ENCODE results near the gene NEURL3. TPM values are rescaled to one million over a fixed set of nuclear protein-coding genes. Genes with fewer than 3 reads are reported as not detected.
A peak's percentile ranks its signal among the peaks of the same experiment; 100 is the strongest.

Gene NEURL3
- polyA plus RNA-seq, 3 donors from 2014 or later: not detected

- peak within 1 kb of the TSS; percentile 87 to 99 (median 94) for H3K4me3 Mint-ChIP-seq
- H3K9me3 Mint-ChIP-seq: no peaks in the 10 kb centered on the region
- peaks cover 51 to 55% of the 10 kb centered on the region in 2 donors for H3K4me1 Mint-ChIP-seq
- peak within 1 kb of the TSS; percentile 86 to 99 (median 96) for H3K27ac Mint-ChIP-seq
- H3K27me3 Mint-ChIP-seq (ENCODE audit: low read depth in 3 of 3): peaks cover 24 to 34% (median 33%) of the 10 kb centered on the region in 3 donors
- peak; percentile 85 to 88 (median 86) for DNase-seq
- no peaks in the 10 kb centered on the region for H3K36me3 Mint-ChIP-seq
These were observed 31.4 kb upstream of the NEURL3 start, which contains the start of gene ARID5A for GRCh38 chr2:96536445-96537065. Gene ARID5A (plus strand): TSS chr2:96536752. CDS start chr2:96536827, 75 bp downstream.

- Mint-ChIP-seq H3K27me3 (ENCODE audit: low read depth in 3 of 3) (peaks cover 24 to 34% (median 34%) of the 10 kb centered on the region in 3 donors), H3K27ac (peak overlapping the region in 1 of 6 donors; percentile 71), H3K4me1 (peaks cover 45 to 52% of the 10 kb centered on the region in 2 donors), H3K4me3 (no peak overlapping the region), H3K9me3 (no peaks in the 10 kb centered on the region), H3K36me3 (no peaks in the 10 kb centered on the region)
- no peak for DNase-seq
These were observed 30.2 kb upstream of the NEURL3 start for GRCh38 chr2:96535331-96535730.

GRCh38 chr2:96534701-96535181, 29.6 kb upstream of the NEURL3 start:
- Mint-ChIP-seq H3K9me3 (no peaks in the 10 kb centered on the region), H3K4me3 (peak overlapping the region in 1 of 5 donors; percentile 37), H3K27ac (peak overlapping the region in 2 of 6 donors; percentile 30 to 57)

GRCh38 chr2:96534141-96534540, 29.0 kb upstream of the NEURL3 start:
- Mint-ChIP-seq H3K36me3 (no peaks in the 10 kb centered on the region), H3K4me3 (no peak overlapping the region), H3K9me3 (no peaks in the 10 kb centered on the region), H3K4me1 (peaks cover 34 to 40% of the 10 kb centered on the region in 2 donors), H3K27ac (peak overlapping the region in 2 of 6 donors; percentile 30 to 62), H3K27me3 (ENCODE audit: low read depth in 3 of 3) (peaks cover 21 to 29% (median 24%) of the 10 kb centered on the region in 3 donors)
- no peak for DNase-seq

More at GRCh38 chr2:96534701-96535181, 29.6 kb upstream of the NEURL3 start:
- peaks cover 24 to 34% (median 28%) of the 10 kb centered on the region in 3 donors for H3K27me3 Mint-ChIP-seq (ENCODE audit: low read depth in 3 of 3)
- no peaks in the 10 kb centered on the region for H3K36me3 Mint-ChIP-seq
- H3K4me1 Mint-ChIP-seq: peaks cover 40 to 46% of the 10 kb centered on the region in 2 donors
- DNase-seq: no peak

GRCh38 chr2:96533292-96534073, 28.3 kb upstream of the NEURL3 start:
- Mint-ChIP-seq H3K9me3 (no peaks in the 10 kb centered on the region), H3K36me3 (no peaks in the 10 kb centered on the region), H3K4me3 (no peak overlapping the region), H3K27me3 (ENCODE audit: low read depth in 3 of 3) (peaks cover 15 to 26% (median 18%) of the 10 kb centered on the region in 3 donors), H3K4me1 (peaks cover 30 to 36% of the 10 kb centered on the region in 2 donors), H3K27ac (no peak overlapping the region)
- DNase-seq: no peak

- no peak for DNase-seq
- Mint-ChIP-seq H3K9me3 (no peaks in the 10 kb centered on the region), H3K4me3 (peak overlapping the region in 1 of 5 donors; percentile 74), H3K36me3 (no peaks in the 10 kb centered on the region), H3K27me3 (ENCODE audit: low read depth in 3 of 3) (peaks cover 8 to 21% (median 11%) of the 10 kb centered on the region in 3 donors), H3K4me1 (peaks cover 34 to 44% of the 10 kb centered on the region in 2 donors), H3K27ac (peak overlapping the region in 5 of 6 donors; percentile 64 to 84 (median 80))
These were observed 27.6 kb upstream of the NEURL3 start for GRCh38 chr2:96532641-96533291.

GRCh38 chr2:96531872-96532505, 26.8 kb upstream of the NEURL3 start:
- peak; percentile 68 to 79 (median 74) for DNase-seq
- no peaks in the 10 kb centered on the region for H3K36me3 Mint-ChIP-seq
- H3K4me3 Mint-ChIP-seq: peak overlapping the region; percentile 69 to 77 (median 71)
- H3K4me1 Mint-ChIP-seq: peaks cover 38 to 48% of the 10 kb centered on the region in 2 donors
- peaks cover 1 to 14% (median 3%) of the 10 kb centered on the region in 3 donors for H3K27me3 Mint-ChIP-seq (ENCODE audit: low read depth in 3 of 3)
- peak overlapping the region in 5 of 6 donors; percentile 64 to 84 (median 80) for H3K27ac Mint-ChIP-seq
- H3K9me3 Mint-ChIP-seq: no peaks in the 10 kb centered on the region

- peak overlapping the region in 2 of 6 donors; percentile 31 to 64 for H3K27ac Mint-ChIP-seq
- peaks cover 0 to 12% (median 3%) of the 10 kb centered on the region in 3 donors for H3K27me3 Mint-ChIP-seq (ENCODE audit: low read depth in 3 of 3)
- no peak for DNase-seq
- H3K4me1 Mint-ChIP-seq: peaks cover 42 to 52% of the 10 kb centered on the region in 2 donors
- no peaks in the 10 kb centered on the region for H3K36me3 Mint-ChIP-seq
- H3K4me3 Mint-ChIP-seq: peak overlapping the region in 1 of 5 donors; percentile 70
- H3K9me3 Mint-ChIP-seq: no peaks in the 10 kb centered on the region
These were observed 26.2 kb upstream of the NEURL3 start for GRCh38 chr2:96531366-96531765.

GRCh38 chr2:96530474-96531357, 25.6 kb upstream of the NEURL3 start:
- no peak for DNase-seq
- peak overlapping the region in 2 of 6 donors; percentile 31 to 45 for H3K27ac Mint-ChIP-seq
- H3K9me3 Mint-ChIP-seq: no peaks in the 10 kb centered on the region
- H3K36me3 Mint-ChIP-seq: no peaks in the 10 kb centered on the region
- peaks cover 2 to 12% (median 3%) of the 10 kb centered on the region in 3 donors for H3K27me3 Mint-ChIP-seq (ENCODE audit: low read depth in 3 of 3)
- H3K4me3 Mint-ChIP-seq: no peak overlapping the region
- peaks cover 37 to 46% of the 10 kb centered on the region in 2 donors for H3K4me1 Mint-ChIP-seq

- Mint-ChIP-seq H3K27ac (peak overlapping the region in 2 of 6 donors; percentile 40 to 84), H3K4me1 (peaks cover 35 to 41% of the 10 kb centered on the region in 2 donors), H3K9me3 (no peaks in the 10 kb centered on the region), H3K4me3 (no peak overlapping the region), H3K36me3 (no peaks in the 10 kb centered on the region), H3K27me3 (ENCODE audit: low read depth in 3 of 3) (peaks cover 3 to 13% (median 3%) of the 10 kb centered on the region in 3 donors)
- DNase-seq: no peak
These were observed 24.9 kb upstream of the NEURL3 start for GRCh38 chr2:96530144-96530430.

- Mint-ChIP-seq H3K4me3 (peak overlapping the region in 1 of 5 donors; percentile 28), H3K27ac (peak overlapping the region in 2 of 6 donors; percentile 40 to 84), H3K4me1 (peaks cover 35 to 42% of the 10 kb centered on the region in 2 donors), H3K9me3 (no peaks in the 10 kb centered on the region), H3K27me3 (ENCODE audit: low read depth in 3 of 3) (peaks cover 2 to 17% (median 3%) of the 10 kb centered on the region in 3 donors), H3K36me3 (no peaks in the 10 kb centered on the region)
- DNase-seq: no peak
These were observed 24.4 kb upstream of the NEURL3 start for GRCh38 chr2:96529376-96530143.

Measured in immature natural killer cell (primary cell).